ENCODE results near the gene FXN.

DNA sequence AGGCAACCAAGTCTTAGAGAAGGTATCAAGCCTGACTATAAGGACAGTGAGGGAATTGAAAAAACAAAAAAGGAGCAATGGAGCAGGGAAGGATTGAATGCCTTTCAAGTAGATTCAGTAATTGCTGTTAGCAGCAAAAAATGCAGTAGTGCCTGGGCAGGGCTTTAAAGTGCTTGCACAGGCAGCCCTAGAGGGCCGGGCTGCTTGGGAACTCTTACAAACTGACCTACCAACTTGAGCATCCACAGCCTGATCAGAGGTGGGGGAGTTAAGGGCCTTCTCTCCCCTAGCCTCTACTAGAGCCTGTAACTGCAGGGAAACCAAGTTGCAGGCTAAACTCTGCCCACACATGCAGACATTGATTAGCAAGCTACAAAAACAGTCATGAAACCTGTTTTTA is 19.4 kb downstream of the FXN start:
- no peak for TF ChIP-seq GATA2 (IDR thresholded peaks at IDR 0.05; ENCODE audit: low read depth, low read length)
- no peak for TF ChIP-seq GATA3 (IDR thresholded peaks at IDR 0.05; ENCODE audit: low read depth, low read length)
